Measurements from ENCODE around the gene CYP17A1.

- TF ChIP-seq CTCF (IDR thresholded peaks at IDR 0.05) (peak in 2 of 4 experiments; percentile 7 to 23), POLR2AphosphoS5 (IDR thresholded peaks at IDR 0.05) (no peak), POLR2A (IDR thresholded peaks at IDR 0.05) (no peak)
Observed at GRCh38 chr10:102814873-102815661, 22.1 kb downstream of the CYP17A1 start.

All from sigmoid colon (tissue), 4 donors.